ENCODE results near the gene LDB2.

The LDB2 gene

DNA sequence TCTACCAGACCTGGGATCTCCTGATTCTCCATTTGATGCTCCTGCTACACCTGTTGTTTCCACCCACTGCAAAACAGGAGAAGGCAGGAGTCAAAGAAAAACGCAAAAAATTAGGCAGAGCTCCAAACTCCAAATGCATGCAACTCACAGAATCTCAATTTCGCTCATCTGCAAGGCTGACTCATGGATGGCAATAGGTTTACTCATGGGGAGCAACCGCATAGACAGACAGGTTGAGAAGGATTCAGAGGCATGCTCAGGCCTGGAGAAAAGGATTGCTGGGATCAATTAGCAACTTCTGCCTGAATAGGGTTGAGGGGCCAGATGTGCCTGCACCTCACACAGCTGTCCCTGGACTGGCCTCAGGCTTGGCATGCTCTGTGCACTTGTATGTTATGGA, 231.0 kb downstream of the LDB2 start:
- Histone ChIP-seq H3K4me1 (ENCODE audit: control insufficient read depth, low read length) (no peaks in the 10 kb centered on the region), H3K4me2 (ENCODE audit: low read length) (no peak overlapping the region), H3K9me3 (ENCODE audit: control insufficient read depth, insufficient read depth, low read length) (no peaks in the 10 kb centered on the region), H3K27me3 (ENCODE audit: control insufficient read depth, low read length) (no peaks in the 10 kb centered on the region), H3K79me2 (ENCODE audit: control insufficient read depth, low read length) (no peaks in the 10 kb centered on the region), H3K27ac (ENCODE audit: low read depth, low read length) (no peak overlapping the region), H3K4me3 (ENCODE audit: low read length) (no peak overlapping the region), H3F3A (ENCODE audit: control insufficient read depth, insufficient read depth) (no peaks in the 10 kb centered on the region), H4K20me1 (ENCODE audit: control insufficient read depth, insufficient read depth, low read depth, low read length) (no peaks in the 10 kb centered on the region), H3K9me2 (replicated peaks; ENCODE audit: control insufficient read depth, low read length) (no peaks in the 10 kb centered on the region), H3K36me3 (ENCODE audit: control insufficient read depth, low read length) (no peaks in the 10 kb centered on the region)
- TF ChIP-seq, protein P1, sequence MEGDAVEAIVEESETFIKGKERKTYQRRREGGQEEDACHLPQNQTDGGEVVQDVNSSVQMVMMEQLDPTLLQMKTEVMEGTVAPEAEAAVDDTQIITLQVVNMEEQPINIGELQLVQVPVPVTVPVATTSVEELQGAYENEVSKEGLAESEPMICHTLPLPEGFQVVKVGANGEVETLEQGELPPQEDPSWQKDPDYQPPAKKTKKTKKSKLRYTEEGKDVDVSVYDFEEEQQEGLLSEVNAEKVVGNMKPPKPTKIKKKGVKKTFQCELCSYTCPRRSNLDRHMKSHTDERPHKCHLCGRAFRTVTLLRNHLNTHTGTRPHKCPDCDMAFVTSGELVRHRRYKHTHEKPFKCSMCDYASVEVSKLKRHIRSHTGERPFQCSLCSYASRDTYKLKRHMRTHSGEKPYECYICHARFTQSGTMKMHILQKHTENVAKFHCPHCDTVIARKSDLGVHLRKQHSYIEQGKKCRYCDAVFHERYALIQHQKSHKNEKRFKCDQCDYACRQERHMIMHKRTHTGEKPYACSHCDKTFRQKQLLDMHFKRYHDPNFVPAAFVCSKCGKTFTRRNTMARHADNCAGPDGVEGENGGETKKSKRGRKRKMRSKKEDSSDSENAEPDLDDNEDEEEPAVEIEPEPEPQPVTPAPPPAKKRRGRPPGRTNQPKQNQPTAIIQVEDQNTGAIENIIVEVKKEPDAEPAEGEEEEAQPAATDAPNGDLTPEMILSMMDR (IDR thresholded peaks at IDR 0.05; ENCODE audit: low read depth, low read length, poor library complexity, severe bottlenecking), result no peak
- TF ChIP-seq EZH2phosphoT487 (IDR thresholded peaks at IDR 0.05; ENCODE audit: borderline replicate concordance, low read length), result no peak

DNA sequence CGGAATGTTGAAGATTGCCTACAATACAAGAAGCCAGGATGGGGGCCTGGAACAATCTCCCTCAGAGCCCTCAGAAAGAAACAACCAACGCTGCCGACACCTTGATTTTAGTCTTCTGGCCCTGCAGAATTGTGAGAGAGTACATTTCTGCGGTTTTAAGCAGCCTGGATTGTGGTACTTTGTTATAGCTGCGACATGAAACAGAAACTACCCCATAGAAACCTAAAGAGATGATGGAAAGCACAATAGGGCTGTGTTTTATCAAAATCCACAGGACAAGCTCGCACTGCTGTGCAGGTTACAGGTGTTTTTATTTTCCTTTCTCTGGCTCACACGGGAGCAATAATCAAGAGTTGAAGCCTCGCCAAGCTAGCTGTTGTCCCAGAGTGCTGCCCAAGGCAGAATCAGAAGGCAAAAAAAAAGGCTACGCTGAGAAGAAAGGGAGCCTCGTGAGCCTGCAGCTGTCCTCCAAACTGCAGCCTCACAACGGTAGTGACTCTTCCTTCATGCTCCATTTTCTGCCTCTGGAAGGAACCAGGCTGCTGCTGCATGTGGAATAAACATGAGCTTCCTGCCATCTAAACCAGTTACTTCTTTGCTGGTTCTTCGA, 232.4 kb downstream of the LDB2 start:
- Histone ChIP-seq H3K9me2 (replicated peaks; ENCODE audit: control insufficient read depth, low read length) (no peaks in the 10 kb centered on the region), H3K4me2 (ENCODE audit: low read length) (no peak overlapping the region), H4K20me1 (ENCODE audit: control insufficient read depth, insufficient read depth, low read depth, low read length) (no peaks in the 10 kb centered on the region), H3K27ac (ENCODE audit: low read depth, low read length) (no peak overlapping the region), H3K4me1 (ENCODE audit: control insufficient read depth, low read length) (no peaks in the 10 kb centered on the region), H3F3A (ENCODE audit: control insufficient read depth, insufficient read depth) (no peaks in the 10 kb centered on the region), H3K79me2 (ENCODE audit: control insufficient read depth, low read length) (no peaks in the 10 kb centered on the region), H3K36me3 (ENCODE audit: control insufficient read depth, low read length) (no peaks in the 10 kb centered on the region), H3K27me3 (ENCODE audit: control insufficient read depth, low read length) (no peaks in the 10 kb centered on the region), H3K9me3 (ENCODE audit: control insufficient read depth, insufficient read depth, low read length) (no peaks in the 10 kb centered on the region), H3K4me3 (ENCODE audit: low read length) (no peak overlapping the region)
- TF ChIP-seq EZH2phosphoT487 (IDR thresholded peaks at IDR 0.05; ENCODE audit: borderline replicate concordance, low read length), result no peak
- TF ChIP-seq, protein P1 (IDR thresholded peaks at IDR 0.05; ENCODE audit: low read depth, low read length, poor library complexity, severe bottlenecking), result no peak

DNA sequence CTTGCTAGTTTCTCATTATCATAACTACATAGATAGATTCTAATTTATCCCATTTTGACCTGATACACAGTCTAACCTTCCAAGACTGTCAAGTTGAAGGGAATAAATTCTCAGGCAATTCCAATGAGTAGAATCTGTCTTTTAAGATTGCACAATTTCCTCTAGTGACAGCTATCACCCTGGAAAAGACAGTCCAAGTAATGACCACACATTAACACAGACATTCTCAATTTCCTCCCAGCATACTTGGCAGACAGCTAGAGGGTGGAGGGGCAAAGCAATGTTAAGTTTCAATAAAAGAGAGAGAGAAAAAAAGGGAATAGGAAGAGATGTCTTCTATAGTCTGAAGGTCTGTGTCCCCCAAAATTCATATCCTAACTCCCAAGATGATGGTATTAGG, 234.7 kb downstream of the LDB2 start:
- H3F3A ChIP-seq (ENCODE audit: control insufficient read depth, insufficient read depth), result no peaks in the 10 kb centered on the region
- no peaks in the 10 kb centered on the region for H3K9me2 ChIP-seq (replicated peaks; ENCODE audit: control insufficient read depth, low read length)
- H3K4me2 ChIP-seq (ENCODE audit: low read length), result no peak overlapping the region
- H3K27me3 ChIP-seq (ENCODE audit: control insufficient read depth, low read length), result no peaks in the 10 kb centered on the region
- H3K27ac ChIP-seq (ENCODE audit: low read depth, low read length), result no peak overlapping the region
- H3K4me3 ChIP-seq (ENCODE audit: low read length), result no peak overlapping the region
- no peaks in the 10 kb centered on the region for H3K4me1 ChIP-seq (ENCODE audit: control insufficient read depth, low read length)
- TF ChIP-seq, protein P1 (IDR thresholded peaks at IDR 0.05; ENCODE audit: low read depth, low read length, poor library complexity, severe bottlenecking), result no peak
- TF ChIP-seq EZH2phosphoT487 (IDR thresholded peaks at IDR 0.05; ENCODE audit: borderline replicate concordance, low read length), result no peak
- no peaks in the 10 kb centered on the region for H3K36me3 ChIP-seq (ENCODE audit: control insufficient read depth, low read length)
- no peaks in the 10 kb centered on the region for H3K79me2 ChIP-seq (ENCODE audit: control insufficient read depth, low read length)
- H4K20me1 ChIP-seq (ENCODE audit: control insufficient read depth, insufficient read depth, low read depth, low read length), result no peaks in the 10 kb centered on the region
- no peaks in the 10 kb centered on the region for H3K9me3 ChIP-seq (ENCODE audit: control insufficient read depth, insufficient read depth, low read length)
